Glutamatergic neuron (in vitro differentiated cells): ENCODE measurements around the gene FGGY. TPM values are rescaled to one million over a fixed set of nuclear protein-coding genes. Genes with fewer than 3 reads are reported as not detected.

Experiments
- DNase-seq: peaks from one replicate; pipeline ENCODE4 v3.0.0; 2022
- H3K27ac Mint-ChIP-seq: one replicate; pipeline ENCODE4 v1.8.0; 2020; ENCODE audit warnings: mild to moderate bottlenecking, mixed read lengths, inconsistent platforms; ENCODE audit not compliant: unreplicated experiment
- H3K27me3 Mint-ChIP-seq: one replicate; pipeline ENCODE4 v1.8.0; 2020; ENCODE audit warnings: mild to moderate bottlenecking, moderate library complexity, mixed read lengths, inconsistent platforms; ENCODE audit not compliant: unreplicated experiment
- H3K36me3 Mint-ChIP-seq: one replicate; pipeline ENCODE4 v1.8.0; 2020; ENCODE audit warnings: mild to moderate bottlenecking, mixed read lengths, inconsistent platforms; ENCODE audit not compliant: unreplicated experiment
- H3K4me1 Mint-ChIP-seq: one replicate; pipeline ENCODE4 v1.8.0; 2020; ENCODE audit warnings: mild to moderate bottlenecking, low read depth, mixed read lengths, inconsistent platforms; ENCODE audit not compliant: unreplicated experiment
- H3K4me3 Mint-ChIP-seq: one replicate; pipeline ENCODE4 v1.8.0; 2020; ENCODE audit warnings: mild to moderate bottlenecking, mixed read lengths, inconsistent platforms; ENCODE audit not compliant: unreplicated experiment
- H3K9me3 Mint-ChIP-seq: one replicate; pipeline ENCODE4 v1.8.0; 2020; ENCODE audit warnings: mild to moderate bottlenecking, moderate library complexity, mixed read lengths, inconsistent platforms; ENCODE audit not compliant: unreplicated experiment
- total RNA-seq: library from RNA; stranded (reverse); fragmentation: NEBNext Ultra II Directional; extraction: Animal tissue kit (Norgen Biotek cat#: 25700); gene quantifications from one replicate; pipeline ENCODE4 v1.2.1, GENCODE V29; 2021; ENCODE audit not compliant: unreplicated experiment
- TF ChIP-seq, protein P1 (sequence below): fragments of 200-600 bp; sonication (generic); IDR thresholded peaks from one replicate; pipeline ENCODE4 v1.5.0; 2021; ENCODE audit not compliant: partially characterized antibody, unreplicated experiment

Gene FGGY
- total RNA-seq, 1 donor from 2014 or later: 11.6 TPM

DNA sequence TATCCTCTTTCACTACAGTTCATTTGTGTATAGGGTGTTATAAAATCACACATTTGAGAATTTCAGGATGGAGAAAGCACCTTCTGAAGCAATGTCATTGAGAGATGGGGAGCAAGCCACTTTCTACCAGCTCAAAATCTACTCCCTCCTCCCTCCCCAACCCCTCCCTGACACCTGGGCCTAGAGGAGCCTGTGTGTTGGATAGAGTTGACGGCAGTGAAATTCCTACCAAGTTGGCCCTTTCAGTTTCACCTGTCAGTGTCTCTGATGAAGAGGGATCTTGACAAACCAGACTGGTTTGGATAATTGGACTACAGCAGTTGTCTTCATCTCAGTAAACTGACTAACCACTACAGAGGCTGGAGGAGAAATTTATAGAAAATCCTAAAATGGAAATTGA, 392.8 kb downstream of the FGGY start:
- TF ChIP-seq, protein P1, sequence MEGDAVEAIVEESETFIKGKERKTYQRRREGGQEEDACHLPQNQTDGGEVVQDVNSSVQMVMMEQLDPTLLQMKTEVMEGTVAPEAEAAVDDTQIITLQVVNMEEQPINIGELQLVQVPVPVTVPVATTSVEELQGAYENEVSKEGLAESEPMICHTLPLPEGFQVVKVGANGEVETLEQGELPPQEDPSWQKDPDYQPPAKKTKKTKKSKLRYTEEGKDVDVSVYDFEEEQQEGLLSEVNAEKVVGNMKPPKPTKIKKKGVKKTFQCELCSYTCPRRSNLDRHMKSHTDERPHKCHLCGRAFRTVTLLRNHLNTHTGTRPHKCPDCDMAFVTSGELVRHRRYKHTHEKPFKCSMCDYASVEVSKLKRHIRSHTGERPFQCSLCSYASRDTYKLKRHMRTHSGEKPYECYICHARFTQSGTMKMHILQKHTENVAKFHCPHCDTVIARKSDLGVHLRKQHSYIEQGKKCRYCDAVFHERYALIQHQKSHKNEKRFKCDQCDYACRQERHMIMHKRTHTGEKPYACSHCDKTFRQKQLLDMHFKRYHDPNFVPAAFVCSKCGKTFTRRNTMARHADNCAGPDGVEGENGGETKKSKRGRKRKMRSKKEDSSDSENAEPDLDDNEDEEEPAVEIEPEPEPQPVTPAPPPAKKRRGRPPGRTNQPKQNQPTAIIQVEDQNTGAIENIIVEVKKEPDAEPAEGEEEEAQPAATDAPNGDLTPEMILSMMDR: no peak
- DNase-seq: no peak
- Mint-ChIP-seq H3K4me1 (peaks cover 25% of the 10 kb centered on the region), H3K27me3 (no peaks in the 10 kb centered on the region), H3K4me3 (no peak overlapping the region), H3K36me3 (no peaks in the 10 kb centered on the region), H3K9me3 (peaks cover 1% of the 10 kb centered on the region), H3K27ac (no peak overlapping the region)

DNA sequence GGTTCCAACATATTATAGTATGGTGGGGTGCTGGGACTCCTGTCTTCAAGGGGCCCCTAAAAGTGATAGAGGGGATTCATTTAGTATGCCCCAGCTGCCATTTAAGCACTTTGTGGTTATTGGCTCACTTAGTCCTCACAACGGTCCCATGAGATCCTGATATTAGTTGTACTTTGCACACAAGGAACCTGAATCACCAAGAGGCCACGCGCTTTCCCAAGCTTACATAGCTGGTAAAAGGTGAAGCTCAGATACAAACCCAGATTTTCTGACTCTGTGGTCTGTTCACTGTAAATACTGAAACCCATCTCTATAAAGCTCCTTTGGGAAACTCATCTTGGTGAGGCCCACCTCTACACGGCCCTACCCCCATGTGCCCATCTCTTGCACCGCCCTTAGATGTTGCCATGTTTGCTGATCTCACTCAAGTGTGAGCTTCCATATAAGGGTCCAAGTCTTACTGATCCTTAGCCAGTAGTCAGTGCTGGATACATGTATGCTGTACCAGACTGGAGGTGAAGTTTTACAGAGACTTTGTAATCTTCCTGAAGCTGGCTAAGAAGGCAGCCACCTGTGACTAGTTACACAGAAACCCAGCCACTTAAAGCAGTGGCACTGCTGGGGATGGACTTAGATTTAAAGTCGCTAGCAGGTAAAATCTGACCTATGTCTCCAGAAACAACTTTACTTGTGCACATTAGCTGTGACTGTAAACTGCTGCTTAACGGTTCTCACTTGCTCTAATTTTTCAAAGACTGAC, 393.5 kb downstream of the FGGY start:
- Mint-ChIP-seq H3K27ac (no peak overlapping the region), H3K36me3 (no peaks in the 10 kb centered on the region)

DNA sequence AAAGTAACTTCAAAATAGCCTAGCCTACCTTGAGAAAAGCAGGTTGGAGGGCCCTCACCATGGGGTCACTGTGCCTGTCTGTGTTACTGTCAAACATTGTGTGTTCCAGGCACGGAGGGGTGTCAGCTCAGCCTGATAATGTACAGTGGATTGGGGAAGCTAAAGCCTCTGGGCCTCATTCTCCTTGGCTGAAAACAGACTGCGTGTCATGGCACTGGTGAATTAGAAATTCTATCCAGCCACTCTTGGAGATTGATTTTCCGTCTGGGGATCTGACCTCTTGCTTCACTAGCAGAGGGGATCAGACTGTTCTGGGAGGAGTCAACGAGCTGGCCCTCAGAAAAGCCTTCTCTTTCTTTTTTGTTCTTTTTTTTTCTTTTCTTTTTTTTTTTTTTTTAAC, 394.4 kb downstream of the FGGY start:
- Mint-ChIP-seq H3K27me3 (no peaks in the 10 kb centered on the region), H3K9me3 (peaks cover 1% of the 10 kb centered on the region), H3K27ac (peak overlapping the region; percentile 59), H3K4me1 (peaks cover 22% of the 10 kb centered on the region), H3K4me3 (peak overlapping the region; percentile 34), H3K36me3 (no peaks in the 10 kb centered on the region)
- TF ChIP-seq, protein P1: no peak
- peak; percentile 23 for DNase-seq

More for the DNA sequence above, 393.5 kb downstream of the FGGY start:
- TF ChIP-seq, protein P1: no peak
- Mint-ChIP-seq H3K27me3 (no peaks in the 10 kb centered on the region), H3K4me3 (no peak overlapping the region), H3K9me3 (peaks cover 1% of the 10 kb centered on the region), H3K4me1 (peaks cover 25% of the 10 kb centered on the region)
- DNase-seq: no peak

DNA sequence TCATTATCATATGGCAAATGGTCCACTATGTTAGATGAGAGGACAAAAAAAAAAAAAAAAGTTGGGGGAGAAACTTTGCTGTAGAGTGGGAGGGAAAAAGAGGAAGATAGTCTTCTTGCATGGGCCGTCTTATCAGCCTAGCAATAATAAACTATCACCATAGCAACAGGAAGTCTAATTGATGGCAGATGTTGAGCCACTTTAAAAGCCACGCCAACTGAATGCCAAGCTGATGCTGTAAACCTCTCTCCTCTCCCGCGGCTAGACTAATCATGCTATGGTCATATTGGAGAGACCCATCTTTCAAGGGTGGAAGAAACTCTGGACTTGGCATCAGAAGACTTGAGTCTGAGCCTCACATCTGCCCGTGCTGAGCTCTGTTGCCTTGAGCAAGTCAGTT, 395.7 kb downstream of the FGGY start:
- TF ChIP-seq, protein P1: no peak
- Mint-ChIP-seq H3K36me3 (no peaks in the 10 kb centered on the region), H3K27me3 (no peaks in the 10 kb centered on the region), H3K9me3 (peaks cover 1% of the 10 kb centered on the region), H3K4me1 (peaks cover 23% of the 10 kb centered on the region), H3K4me3 (no peak overlapping the region), H3K27ac (no peak overlapping the region)
- no peak for DNase-seq

DNA sequence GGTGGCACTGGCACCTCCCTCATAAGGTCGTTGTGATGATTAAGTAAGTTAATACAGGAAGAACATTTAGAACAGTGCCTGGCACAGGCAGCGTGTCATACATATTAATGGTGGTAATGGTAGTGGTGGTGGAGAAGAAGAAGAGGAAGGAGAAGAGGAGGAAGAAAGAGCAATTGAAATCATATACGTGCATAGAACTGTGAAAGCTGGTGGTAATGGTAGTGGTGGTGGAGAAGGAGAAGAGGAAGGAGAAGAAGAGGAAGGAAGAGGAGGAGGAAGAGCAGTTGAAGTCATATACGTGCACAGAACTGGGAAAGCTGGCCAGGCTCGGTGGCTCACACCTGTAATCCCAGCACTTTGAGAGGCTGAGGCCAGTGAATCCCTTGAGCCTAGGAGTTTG, 396.5 kb downstream of the FGGY start:
- Mint-ChIP-seq H3K9me3 (peaks cover 1% of the 10 kb centered on the region), H3K36me3 (no peaks in the 10 kb centered on the region), H3K4me3 (no peak overlapping the region), H3K4me1 (peaks cover 32% of the 10 kb centered on the region), H3K27me3 (no peaks in the 10 kb centered on the region), H3K27ac (no peak overlapping the region)
- TF ChIP-seq, protein P1: no peak
- no peak for DNase-seq
